CMK (cell line): ENCODE results near the gene INTS1.

Experiments used
- DNase-seq: peaks from one replicate; pipeline ENCODE4 v3.0.0-alpha.2; 2010; ENCODE audit warnings: low read depth

The INTS1 gene

GRCh38 chr7:1431634-1432380, 72.4 kb downstream of the INTS1 start:
- DNase-seq: no peak

DNA sequence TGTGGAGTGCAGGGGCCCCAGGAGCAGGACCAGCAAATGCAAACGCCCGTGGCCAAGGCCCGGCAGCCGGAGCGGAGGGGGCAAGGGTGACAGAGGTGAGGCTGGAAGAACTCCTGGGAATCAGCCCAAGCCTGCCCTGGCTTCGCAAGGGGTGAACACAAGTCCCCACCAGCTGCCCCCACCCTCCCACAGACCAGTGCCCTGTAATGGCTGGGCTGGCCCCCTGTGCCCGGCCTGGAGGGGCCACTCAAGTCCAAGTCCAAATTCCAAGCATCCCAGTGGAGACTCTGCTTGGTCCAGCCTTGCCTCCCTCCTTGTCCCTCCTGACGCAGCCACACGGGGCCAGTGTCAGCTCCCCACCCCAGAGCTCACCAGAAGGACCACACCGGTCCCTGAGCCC, 73.0 kb downstream of the INTS1 start:
- no peak for DNase-seq

GRCh38 chr7:1430056-1430845, 73.9 kb downstream of the INTS1 start:
- DNase-seq: no peak

GRCh38 chr7:1428941-1429501, 75.2 kb downstream of the INTS1 start:
- no peak for DNase-seq

DNA sequence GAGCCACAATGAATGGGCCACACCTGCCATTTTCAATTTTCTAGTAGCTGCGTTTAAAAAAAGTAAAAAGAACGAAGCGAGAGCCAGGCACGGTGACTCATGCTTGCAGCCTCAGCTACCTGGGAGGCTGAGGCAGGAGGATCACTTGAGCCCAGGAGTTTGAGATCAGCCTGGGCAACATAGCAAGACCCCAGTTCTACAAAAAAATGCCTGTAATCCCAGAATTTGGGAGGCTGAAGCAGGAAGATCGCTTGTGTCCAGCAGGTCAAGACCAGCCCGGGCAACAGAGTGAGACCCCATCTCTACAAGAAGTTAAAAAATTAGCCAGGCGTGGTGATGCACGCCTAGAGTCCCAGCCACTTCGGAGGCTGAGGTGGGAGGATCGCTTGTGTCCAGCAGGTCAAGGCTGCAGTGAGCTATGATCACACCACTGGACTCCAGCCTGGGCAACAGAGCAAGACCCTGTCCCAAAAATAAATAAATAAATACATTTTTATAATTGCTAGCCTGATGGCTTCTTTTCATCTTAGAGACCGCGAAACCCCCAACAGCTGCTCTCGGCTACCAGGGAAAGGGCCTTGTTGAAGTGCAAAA, 77.0 kb downstream of the INTS1 start:
- DNase-seq: no peak

DNA sequence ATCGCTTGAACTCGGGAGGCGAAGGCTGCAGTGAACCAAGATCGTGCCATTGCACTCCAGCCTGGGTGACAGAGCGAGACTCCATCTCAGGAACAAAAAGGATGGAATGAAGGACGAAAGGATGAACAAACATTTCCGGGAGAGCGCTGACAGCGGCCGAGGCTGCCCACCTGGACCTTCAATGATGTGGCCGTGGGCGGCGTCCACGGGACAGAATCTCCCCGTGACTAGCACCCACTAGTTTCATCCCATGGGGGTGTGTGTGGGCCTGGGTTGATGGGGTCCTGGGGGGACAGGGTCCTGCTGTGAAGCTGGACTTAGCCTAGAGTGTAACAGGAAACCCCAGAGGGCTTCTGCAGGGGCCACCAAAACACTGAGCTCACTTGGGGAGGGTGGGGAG, 77.7 kb downstream of the INTS1 start:
- DNase-seq: no peak

- no peak for DNase-seq
These were observed 78.7 kb downstream of the INTS1 start for GRCh38 chr7:1425292-1426136.

- DNase-seq: no peak
These were observed 80.1 kb downstream of the INTS1 start for GRCh38 chr7:1424041-1424440.

- no peak for DNase-seq
These were observed 80.9 kb downstream of the INTS1 start for GRCh38 chr7:1423264-1423811.

- no peak for DNase-seq
These were observed 81.5 kb downstream of the INTS1 start for GRCh38 chr7:1422512-1423263.

- DNase-seq: no peak
These were observed 82.2 kb downstream of the INTS1 start for GRCh38 chr7:1421946-1422345.

- no peak for DNase-seq
These were observed 83.0 kb downstream of the INTS1 start for GRCh38 chr7:1421020-1421790.
